Neural cell (in vitro differentiated cells): ENCODE data around the gene PLCB1. TPM values are rescaled to one million over a fixed set of nuclear protein-coding genes. Genes with fewer than 3 reads are reported as not detected.

Experiments used
- H2AFZ ChIP-seq: fragments of 200-600, 300-800 bp; sonication (generic), shearing (Covaris generic); 2 replicates; pipeline ENCODE4 v1.6.0; 2014; ENCODE audit warnings: low read depth, mild to moderate bottlenecking, antibody characterized with exemption, low read length, moderate library complexity
- H3F3A ChIP-seq: fragments of 200-600 bp; shearing (Covaris generic); 2 replicates; pipeline ENCODE4 v1.6.1; 2016; ENCODE audit warnings: mild to moderate bottlenecking, moderate library complexity, mixed read lengths, antibody characterized with exemption, low read length; ENCODE audit not compliant: insufficient read depth, poor library complexity, severe bottlenecking
- H3K27ac ChIP-seq: fragments of 200-600, 300-800 bp; sonication (generic), shearing (Covaris generic); 2 replicates; pipeline ENCODE4 v1.5.1; 2014; ENCODE audit warnings: mild to moderate bottlenecking, low read length, moderate library complexity
- H3K27me3 ChIP-seq: fragments of 300-800, 200-600 bp; sonication (generic), shearing (Covaris generic); 2 replicates; pipeline ENCODE4 v1.6.0; 2014; ENCODE audit warnings: mild to moderate bottlenecking, low read depth, low read length, moderate library complexity; ENCODE audit not compliant: insufficient read depth
- H3K36me3 ChIP-seq: fragments of 300-800, 200-600 bp; sonication (generic), shearing (Covaris generic); 2 replicates; pipeline ENCODE4 v1.5.1; 2014; ENCODE audit warnings: mild to moderate bottlenecking, antibody characterized with exemption, low read length, moderate library complexity; ENCODE audit not compliant: insufficient read depth
- H3K4me2 ChIP-seq: fragments of 300-800, 200-600 bp; sonication (generic), shearing (Covaris generic); 2 replicates; pipeline ENCODE4 v1.6.0; 2014; ENCODE audit warnings: mild to moderate bottlenecking, low read length
- H3K4me3 ChIP-seq: fragments of 300-800, 200-600 bp; sonication (generic), shearing (Covaris generic); 2 replicates; pipeline ENCODE4 v1.5.1; 2014; ENCODE audit warnings: mild to moderate bottlenecking, low read length, moderate library complexity
- H3K79me2 ChIP-seq: fragments of 200-600 bp; shearing (Covaris generic); replicated peaks from 2 replicates; pipeline ENCODE4 v1.6.0; 2014; ENCODE audit warnings: mild to moderate bottlenecking, low read length, moderate library complexity; ENCODE audit not compliant: insufficient read depth
- H3K9ac ChIP-seq: fragments of 300-800, 200-600 bp; sonication (generic), shearing (Covaris generic); 2 replicates; pipeline ENCODE4 v1.6.1; 2016; ENCODE audit warnings: mild to moderate bottlenecking, low read length, mixed read lengths
- H3K9me2 ChIP-seq: fragments of 200-600 bp; shearing (Covaris generic); 2 replicates; pipeline ENCODE4 v1.6.1; 2016; ENCODE audit warnings: mild to moderate bottlenecking, low read length, mixed read lengths; ENCODE audit not compliant: insufficient read depth
- H3K9me3 ChIP-seq: fragments of 200-600, 300-800 bp; sonication (generic), shearing (Covaris generic); 2 replicates; pipeline ENCODE4 v1.6.1; 2016; ENCODE audit warnings: mild to moderate bottlenecking, mixed run types, low read length, moderate library complexity, mixed read lengths
- H4K20me1 ChIP-seq: fragments of 200-600 bp; shearing (Covaris generic); 2 replicates; pipeline ENCODE4 v1.6.1; 2016; ENCODE audit warnings: mild to moderate bottlenecking, mixed run types; ENCODE audit not compliant: insufficient read depth
- CTCF ChIP-seq: fragments of 450-650 bp; IDR thresholded peaks from 2 replicates; pipeline ENCODE4 v1.5.1; 2014; ENCODE audit warnings: antibody characterized with exemption, mild to moderate bottlenecking, moderate library complexity; ENCODE audit not compliant: poor library complexity, severe bottlenecking
- EP300 ChIP-seq: fragments of 450-650 bp; conservative IDR thresholded peaks from 2 replicates; pipeline ENCODE4 v1.6.1; 2014; ENCODE audit warnings: antibody characterized with exemption, mild to moderate bottlenecking, moderate library complexity; ENCODE audit not compliant: poor library complexity, severe bottlenecking
- EZH2 ChIP-seq: fragments of 200-600, 300-800 bp; shearing (Covaris generic), sonication (generic); IDR thresholded peaks from 2 replicates; pipeline ENCODE4 v1.6.1; 2014; ENCODE audit warnings: antibody characterized with exemption, low read length, borderline replicate concordance, mild to moderate bottlenecking; ENCODE audit not compliant: insufficient read depth, poor library complexity, severe bottlenecking
- MXI1 ChIP-seq: fragments of 450-650 bp; conservative IDR thresholded peaks from 2 replicates; pipeline ENCODE4 v1.6.1; 2014; ENCODE audit warnings: antibody characterized with exemption, mild to moderate bottlenecking; ENCODE audit not compliant: poor library complexity, severe bottlenecking
- POLR2AphosphoS5 ChIP-seq: IDR thresholded peaks from 2 replicates; pipeline ENCODE4 v1.6.1; 2012
- RAD21 ChIP-seq: fragments of 450-650 bp; conservative IDR thresholded peaks from 2 replicates; pipeline ENCODE4 v1.6.1; 2014; ENCODE audit warnings: antibody characterized with exemption, mild to moderate bottlenecking, moderate library complexity
- REST ChIP-seq: IDR thresholded peaks from 2 replicates; pipeline ENCODE4 v1.6.1; 2012; ENCODE audit warnings: borderline replicate concordance
- SMC3 ChIP-seq: fragments of 450-650 bp; conservative IDR thresholded peaks from 2 replicates; pipeline ENCODE4 v1.6.1; 2014; ENCODE audit warnings: antibody characterized with exemption, mild to moderate bottlenecking, moderate library complexity; ENCODE audit not compliant: poor library complexity
- TAF1 ChIP-seq: IDR thresholded peaks from 2 replicates; pipeline ENCODE4 v1.6.1; 2012; ENCODE audit warnings: low read depth
- polyA plus RNA-seq: library from polyadenylated mRNA; depleted of rRNA; stranded (reverse); fragments of >200 nt; gene quantifications from 2 replicates; pipeline ENCODE4 v1.2.3, GENCODE V29; 2014

The PLCB1 gene
- polyA plus RNA-seq, 1 donor from 2014 or later: 11.4 TPM

GRCh38 chr20:8172191-8172590, 40.1 kb downstream of the PLCB1 start:
- no peaks in the 10 kb centered on the region for H3F3A ChIP-seq
- H3K4me3 ChIP-seq: no peak overlapping the region
- no peaks in the 10 kb centered on the region for H3K27me3 ChIP-seq
- no peaks in the 10 kb centered on the region for H3K9me2 ChIP-seq
- no peaks in the 10 kb centered on the region for H3K9me3 ChIP-seq
- no peak overlapping the region for H3K4me2 ChIP-seq
- no peaks in the 10 kb centered on the region for H4K20me1 ChIP-seq
- no peaks in the 10 kb centered on the region for H3K36me3 ChIP-seq
- no peak overlapping the region for H3K27ac ChIP-seq
- TF ChIP-seq EZH2: no peak
- TF ChIP-seq TAF1: no peak
- TF ChIP-seq MXI1: no peak
- TF ChIP-seq SMC3: no peak
- no peak for TF ChIP-seq RAD21
- no peak for TF ChIP-seq CTCF
- TF ChIP-seq EP300: no peak
- no peak for TF ChIP-seq POLR2AphosphoS5
- no peak for TF ChIP-seq REST
- no peak overlapping the region for H2AFZ ChIP-seq
- no peak overlapping the region for H3K9ac ChIP-seq
- H3K79me2 ChIP-seq: no peaks in the 10 kb centered on the region

GRCh38 chr20:8175741-8176675, 43.9 kb downstream of the PLCB1 start:
- no peak for TF ChIP-seq POLR2AphosphoS5
- no peak for TF ChIP-seq REST
- TF ChIP-seq EP300: no peak
- no peak for TF ChIP-seq MXI1
- TF ChIP-seq TAF1: no peak
- no peak for TF ChIP-seq RAD21
- no peak for TF ChIP-seq CTCF
- no peak for TF ChIP-seq EZH2
- TF ChIP-seq SMC3: no peak

More at GRCh38 chr20:8175741-8176675, 43.9 kb downstream of the PLCB1 start:
- H3K4me2 ChIP-seq: no peak overlapping the region
- H3K36me3 ChIP-seq: no peaks in the 10 kb centered on the region
- H3K9me2 ChIP-seq: no peaks in the 10 kb centered on the region
- no peaks in the 10 kb centered on the region for H3K9me3 ChIP-seq
- H4K20me1 ChIP-seq: no peaks in the 10 kb centered on the region
- H3K9ac ChIP-seq: no peak overlapping the region
- no peaks in the 10 kb centered on the region for H3K79me2 ChIP-seq
- H2AFZ ChIP-seq: no peak overlapping the region
- no peaks in the 10 kb centered on the region for H3F3A ChIP-seq
- no peak overlapping the region for H3K27ac ChIP-seq
- no peak overlapping the region for H3K4me3 ChIP-seq
- no peaks in the 10 kb centered on the region for H3K27me3 ChIP-seq
